Activated T-helper 2 cell treated with anti-CD3 and anti-CD28 coated beads, Interferon-gamma antibody, Interleukin-2, Interleukin-4, amounts not matched to agents 10 μg/mL and 5 μg/mL and 100 μg/mL, durations not matched to agents 14 hours and 24 hours and 36 hours (primary cell): Measurements from ENCODE around the gene KCTD2. TPM values are rescaled to one million over a fixed set of nuclear protein-coding genes. Genes with fewer than 3 reads are reported as not detected.
"Not testable (repeated sequence)": the region's sequence is repeated elsewhere in the genome, so short reads cannot be mapped to it uniquely, and the experiment has no call there.

ENCODE experiments used
- DNase-seq: peaks from one replicate; pipeline ENCODE4 v3.0.0; 2021; ENCODE audit warnings: low spot score
- H3K27ac Mint-ChIP-seq: one replicate; pipeline ENCODE4 v1.8.0; 2021; ENCODE audit warnings: mixed read lengths
- H3K27me3 Mint-ChIP-seq: one replicate; pipeline ENCODE4 v1.8.0; 2021; ENCODE audit warnings: low read depth, mixed read lengths
- H3K36me3 Mint-ChIP-seq: one replicate; pipeline ENCODE4 v1.8.0; 2021; ENCODE audit warnings: low read depth, mixed read lengths
- H3K4me1 Mint-ChIP-seq: one replicate; pipeline ENCODE4 v1.8.0; 2021; ENCODE audit warnings: low read depth, mixed read lengths
- H3K4me3 Mint-ChIP-seq: one replicate; pipeline ENCODE4 v1.8.0; 2021; ENCODE audit warnings: low read depth, mild to moderate bottlenecking, moderate library complexity, mixed read lengths
- H3K9me3 Mint-ChIP-seq: one replicate; pipeline ENCODE4 v1.8.0; 2021; ENCODE audit warnings: mixed read lengths
- intact Hi-C: fragments of 100-400 bp; cut with micrococcal nuclease; formaldehyde crosslinking; loops from one replicate; pipeline ENCODE4 v1.15.1; 2023
- total RNA-seq: library from RNA; stranded (reverse); gene quantifications from 2 replicates; pipeline ENCODE4 v1.2.3, GENCODE V29; 2022

Gene KCTD2
- total RNA-seq, 1 donor from 2014 or later, result 18.0 TPM

DNA sequence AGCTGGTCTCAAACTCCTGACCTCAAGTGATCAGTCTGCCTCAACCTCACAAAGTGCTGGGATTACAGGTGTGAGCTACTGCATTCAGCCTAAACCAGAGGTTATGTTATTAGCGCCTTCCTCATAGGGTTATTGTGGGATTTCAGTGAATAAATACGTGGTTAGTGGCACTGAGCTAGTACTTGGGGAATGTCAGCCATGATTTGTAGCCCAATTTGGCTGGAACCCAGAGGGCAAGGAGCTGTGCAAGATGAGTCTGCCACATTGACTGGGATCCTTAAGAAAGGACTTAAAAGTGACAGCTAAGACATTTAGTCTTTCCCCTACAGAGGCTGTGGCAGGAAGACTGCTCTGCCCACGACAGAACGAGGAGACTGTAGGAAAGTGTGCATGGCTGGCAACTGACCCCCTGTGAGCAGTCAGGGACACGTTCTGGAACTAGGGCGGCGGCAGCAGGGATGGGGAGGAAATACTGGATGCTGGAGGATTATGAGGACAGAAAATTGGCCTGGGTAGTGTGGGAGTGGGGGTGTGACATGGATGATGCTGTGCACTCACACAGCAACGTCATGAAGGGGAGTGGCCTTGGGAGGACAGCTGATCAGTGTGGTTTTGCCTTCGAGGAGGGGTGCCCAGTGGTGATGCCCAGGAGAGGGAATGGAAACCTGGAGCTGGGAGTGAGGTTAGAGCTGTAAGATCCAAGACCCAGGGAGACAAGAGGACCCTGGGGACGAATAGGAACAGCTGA is 14.9 kb upstream of the KCTD2 start:
- H3K36me3 Mint-ChIP-seq, result peaks cover 6% of the 10 kb centered on the region

DNA sequence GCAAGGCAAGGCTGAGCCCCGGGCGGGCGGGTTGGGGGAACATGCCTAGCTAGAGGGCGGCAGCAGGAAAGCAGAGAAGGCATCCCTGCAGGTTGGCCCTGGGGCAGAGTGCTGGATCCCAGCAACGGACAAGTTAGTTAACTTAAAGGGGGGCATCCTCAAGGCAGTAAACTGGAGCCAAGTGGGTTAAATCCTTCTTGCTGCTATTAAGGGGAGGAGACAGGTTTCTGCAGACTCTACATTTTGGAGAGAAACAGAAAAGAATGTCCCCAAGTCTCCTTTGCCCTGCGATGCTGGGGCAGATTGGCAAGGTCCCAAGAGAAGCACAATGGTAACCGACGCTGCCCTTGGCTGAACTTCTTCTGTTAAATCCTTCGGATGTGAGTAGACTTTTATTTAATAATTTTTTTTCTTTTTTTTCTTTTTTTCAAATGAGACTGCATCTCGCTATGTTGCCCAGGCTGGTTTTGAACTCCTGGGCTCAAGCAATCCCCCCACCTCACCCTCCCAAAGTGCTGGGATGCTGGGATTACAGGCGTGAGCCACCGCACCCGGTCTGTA is 14.2 kb upstream of the KCTD2 start:
- H3K27me3 Mint-ChIP-seq, result peaks cover under 1% of the 10 kb centered on the region
- H3K36me3 Mint-ChIP-seq, result peaks cover 6% of the 10 kb centered on the region
- peaks cover 32% of the 10 kb centered on the region for H3K4me1 Mint-ChIP-seq
- no peaks in the 10 kb centered on the region for H3K9me3 Mint-ChIP-seq
- no peak for DNase-seq
- peak overlapping the region; percentile 93 for H3K4me3 Mint-ChIP-seq
- intact Hi-C loops, result loop anchor here (2.0 to 5.0 kb wide), 3 partner anchors 20 to 70 kb away; partner anchors contain the start of gene MRPL58
- H3K27ac Mint-ChIP-seq, result no peak overlapping the region

More for the DNA sequence above, 14.9 kb upstream of the KCTD2 start:
- Mint-ChIP-seq H3K9me3 (no peaks in the 10 kb centered on the region), H3K27ac (peak overlapping the region; percentile 4), H3K4me1 (peaks cover 32% of the 10 kb centered on the region), H3K27me3 (peaks cover 5% of the 10 kb centered on the region), H3K4me3 (peak overlapping the region; percentile 93)
- intact Hi-C loops, result loop anchor here (2.0 to 5.0 kb wide), 3 partner anchors 19 to 70 kb away; partner anchors contain the start of gene MRPL58
- DNase-seq, result peak; percentile 47

DNA sequence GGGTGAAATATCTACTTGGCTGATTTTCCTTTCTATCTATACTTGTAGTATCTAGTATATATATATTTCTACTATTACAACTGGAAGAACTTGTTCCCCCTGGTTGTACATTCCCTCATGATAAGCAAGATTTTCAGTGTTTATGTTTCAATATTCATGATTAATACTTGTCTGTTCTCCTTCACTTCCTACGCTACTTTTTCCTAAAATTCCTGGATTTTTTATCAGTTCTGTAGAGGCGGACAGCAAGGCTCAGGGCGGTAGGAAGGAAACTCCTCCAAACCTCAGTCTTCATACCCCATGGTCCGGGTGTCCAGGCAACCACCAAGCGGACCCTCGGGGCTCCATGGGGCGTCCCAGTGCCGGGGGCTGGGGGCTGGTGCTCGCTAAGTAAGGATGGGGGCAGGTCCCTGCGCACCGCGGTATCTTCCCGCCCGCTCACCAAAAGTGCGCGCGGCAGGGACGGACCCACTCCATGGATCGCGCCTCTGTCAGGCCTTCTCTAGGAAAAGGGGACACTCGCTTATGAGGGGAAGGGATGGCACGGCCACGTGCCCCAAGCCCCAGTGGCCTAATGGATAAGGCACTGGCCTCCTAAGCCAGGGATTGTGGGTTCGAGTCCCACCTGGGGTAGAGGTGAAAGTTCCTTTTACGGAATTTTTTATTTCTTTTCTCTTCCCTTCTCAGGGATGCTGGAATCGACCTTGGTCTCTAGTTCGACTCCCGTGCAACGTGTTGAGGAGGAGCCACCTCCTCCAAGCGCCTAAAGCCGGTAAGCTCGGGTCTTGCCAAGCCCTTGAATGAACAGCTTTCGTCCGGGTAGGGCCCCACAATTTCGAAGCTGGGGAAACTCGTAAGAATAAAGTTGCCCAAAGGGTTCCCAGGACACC is 13.4 kb upstream of the KCTD2 start:
- Mint-ChIP-seq H3K27me3 (no peaks in the 10 kb centered on the region), H3K9me3 (no peaks in the 10 kb centered on the region), H3K27ac (peak overlapping the region; percentile 95), H3K36me3 (peaks cover 10% of the 10 kb centered on the region), H3K4me1 (peaks cover 32% of the 10 kb centered on the region), H3K4me3 (peak overlapping the region; percentile 93)
- intact Hi-C loops, result loop anchor here (2.0 to 5.0 kb wide), 3 partner anchors 21 to 71 kb away; partner anchors contain the start of gene MRPL58
- peak; percentile 78 for DNase-seq

DNA sequence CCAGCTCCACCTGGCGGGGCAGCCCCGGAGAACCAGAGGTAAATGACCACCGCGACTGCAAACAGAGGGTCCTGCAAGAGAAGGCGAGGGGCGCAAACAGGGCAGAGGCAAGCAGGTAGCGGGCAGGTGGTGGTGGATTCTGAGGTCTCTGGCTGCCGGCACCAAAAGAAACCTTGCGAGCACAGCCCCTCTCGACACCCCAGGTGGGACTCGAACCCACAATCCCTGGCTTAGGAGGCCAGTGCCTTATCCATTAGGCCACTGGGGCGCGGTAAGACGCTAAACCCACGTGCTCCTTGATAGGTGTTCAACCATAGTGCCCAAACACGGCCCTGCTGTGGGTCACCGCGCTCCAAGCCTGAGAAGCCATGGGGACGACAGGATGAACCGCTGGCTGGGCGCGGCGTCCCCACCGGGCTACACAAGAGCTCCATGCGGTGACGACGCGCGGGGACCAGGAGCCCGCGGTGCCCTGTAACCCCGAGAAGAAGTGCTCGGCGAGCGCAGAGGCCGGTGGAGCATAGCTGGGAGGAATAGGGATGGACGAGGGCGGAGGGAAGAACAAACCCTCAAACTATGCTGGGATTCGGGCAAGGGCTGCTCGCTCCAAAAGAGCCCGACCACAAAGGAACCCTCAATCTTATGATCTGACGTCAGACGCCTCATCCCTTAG is 12.7 kb upstream of the KCTD2 start:
- intact Hi-C loops, result loop anchor here (5.0 kb wide), 2 partner anchors 52 to 72 kb away; no protein-coding TSS in a partner anchor

DNA sequence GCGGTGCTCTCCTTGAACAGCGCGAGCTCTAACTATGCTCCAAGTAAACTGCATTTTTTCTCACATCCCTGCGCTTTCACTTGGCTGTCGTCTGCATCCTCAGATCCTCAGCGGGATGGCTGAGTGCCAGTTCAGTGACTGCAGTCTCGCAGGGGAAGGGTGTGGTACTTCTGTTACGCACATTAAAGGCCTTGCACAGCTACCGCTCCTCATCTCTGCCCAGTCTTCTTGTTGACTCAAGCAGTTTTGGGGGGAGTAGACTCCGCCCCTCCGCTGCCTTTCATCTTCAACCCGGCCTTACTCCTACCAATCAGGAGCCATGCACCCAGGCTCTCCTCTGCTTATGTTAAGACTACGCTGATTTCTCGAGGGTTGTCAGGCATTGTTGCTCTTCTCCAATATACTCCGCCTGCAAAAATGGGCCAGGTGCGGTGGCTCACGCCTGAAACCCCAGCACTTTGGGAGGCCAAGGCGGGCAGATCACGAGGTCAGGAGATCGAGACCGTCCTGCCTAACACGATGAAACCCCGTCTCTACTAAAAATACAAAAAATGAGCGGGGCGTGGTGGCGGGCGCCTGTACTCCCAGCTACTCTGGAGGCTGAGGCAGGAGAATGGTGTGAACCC is 10.3 kb upstream of the KCTD2 start:
- no peaks in the 10 kb centered on the region for H3K9me3 Mint-ChIP-seq
- DNase-seq, result peak; percentile 76
- H3K27me3 Mint-ChIP-seq, result no peaks in the 10 kb centered on the region
- H3K4me1 Mint-ChIP-seq, result peaks cover 28% of the 10 kb centered on the region
- intact Hi-C loops, result no loop called here
- H3K4me3 Mint-ChIP-seq, result peak overlapping the region; percentile 68
- H3K36me3 Mint-ChIP-seq, result peaks cover 37% of the 10 kb centered on the region
- peak overlapping the region; percentile 82 for H3K27ac Mint-ChIP-seq

More for the DNA sequence above, 12.7 kb upstream of the KCTD2 start:
- Mint-ChIP-seq H3K27me3 (no peaks in the 10 kb centered on the region), H3K4me3 (peak overlapping the region; percentile 93), H3K27ac (peak overlapping the region; percentile 95), H3K36me3 (peaks cover 16% of the 10 kb centered on the region), H3K9me3 (no peaks in the 10 kb centered on the region), H3K4me1 (peaks cover 32% of the 10 kb centered on the region)
- peak; percentile 83 for DNase-seq

DNA sequence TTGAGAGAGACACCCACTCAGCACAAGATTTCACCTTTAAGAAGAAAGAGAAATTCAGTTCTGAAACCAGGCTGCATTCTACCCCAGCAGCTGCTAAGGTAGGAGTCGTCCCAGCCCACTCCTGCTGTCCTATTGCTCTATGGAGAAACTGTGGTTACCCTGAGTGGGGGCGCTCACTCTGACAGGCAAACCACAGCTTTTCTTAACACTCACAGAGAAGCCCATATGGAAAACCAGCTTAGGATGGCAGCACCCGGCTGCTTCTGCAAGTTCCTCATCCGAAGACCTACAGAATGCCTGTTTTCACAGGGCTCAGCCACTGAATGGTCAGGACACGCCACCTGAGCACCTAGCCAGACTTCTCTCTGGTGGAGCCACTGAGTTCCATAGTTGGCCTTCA is 7.8 kb upstream of the KCTD2 start:
- no peak for DNase-seq
- H3K4me3 Mint-ChIP-seq, result no peak overlapping the region
- no peak overlapping the region for H3K27ac Mint-ChIP-seq
- peaks cover 43% of the 10 kb centered on the region for H3K36me3 Mint-ChIP-seq
- intact Hi-C loops, result no loop called here
- H3K4me1 Mint-ChIP-seq, result peaks cover 13% of the 10 kb centered on the region
- no peaks in the 10 kb centered on the region for H3K27me3 Mint-ChIP-seq
- H3K9me3 Mint-ChIP-seq, result no peaks in the 10 kb centered on the region

DNA sequence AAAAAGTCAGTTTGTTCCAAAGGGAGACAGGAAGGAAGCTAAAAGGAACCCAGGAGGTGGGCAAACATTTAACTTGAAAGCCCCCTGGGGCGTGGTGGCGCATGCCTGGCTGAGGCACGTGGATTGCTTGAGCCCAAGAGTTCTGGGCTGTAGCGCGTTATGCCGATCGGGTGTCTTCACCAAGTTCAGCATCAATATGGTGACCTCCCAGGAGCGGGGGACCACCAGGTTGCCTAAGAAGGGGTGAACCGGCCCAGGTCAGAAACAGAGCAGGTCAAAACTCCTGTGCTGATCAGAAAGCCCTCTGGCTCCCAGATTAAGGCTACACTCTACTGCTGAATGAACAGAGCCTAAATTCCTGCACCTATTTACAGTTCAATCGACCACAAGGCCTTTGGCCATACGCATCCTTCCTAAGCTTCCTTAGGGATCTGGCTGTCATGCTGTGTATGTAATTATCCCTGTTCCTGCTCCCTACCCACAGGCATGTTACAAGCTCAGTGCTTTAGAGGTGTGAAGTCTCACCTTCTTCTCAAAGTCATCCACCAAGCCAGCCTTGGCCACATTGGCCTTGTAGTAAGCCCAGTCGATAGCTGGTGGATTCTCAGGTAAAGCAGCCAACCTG is 5.3 kb upstream of the KCTD2 start:
- Mint-ChIP-seq H3K4me1 (peaks cover 18% of the 10 kb centered on the region), H3K9me3 (no peaks in the 10 kb centered on the region), H3K27ac (no peak overlapping the region), H3K36me3 (peaks cover 40% of the 10 kb centered on the region), H3K4me3 (no peak overlapping the region), H3K27me3 (no peaks in the 10 kb centered on the region)
- intact Hi-C loops, result no loop called here
- no peak for DNase-seq

DNA sequence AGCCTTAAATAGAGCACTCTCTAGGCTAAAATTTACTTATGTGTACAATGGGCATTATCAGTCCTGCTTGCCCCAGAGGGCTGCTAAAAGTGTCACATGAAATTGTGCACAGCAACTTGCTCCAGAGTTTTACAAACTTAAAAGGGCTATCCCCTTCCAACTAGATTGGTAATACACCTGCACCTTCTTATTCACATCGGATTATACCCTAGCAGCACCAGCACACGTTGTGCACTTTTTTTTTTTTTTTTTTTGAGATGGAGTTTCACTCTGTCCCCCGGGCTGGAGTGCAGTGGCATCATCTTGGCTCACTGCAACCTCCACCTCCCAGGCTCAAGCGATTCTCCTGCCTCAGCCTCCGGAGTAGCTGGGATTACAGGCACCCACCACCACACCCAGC is 3.2 kb upstream of the KCTD2 start:
- H3K27me3 Mint-ChIP-seq, H3K27ac Mint-ChIP-seq, H3K9me3 Mint-ChIP-seq, DNase-seq, intact Hi-C loops, H3K4me3 Mint-ChIP-seq: not testable (repeated sequence)
- Mint-ChIP-seq H3K36me3 (peaks cover 31% of the 10 kb centered on the region), H3K4me1 (peaks cover 27% of the 10 kb centered on the region)

DNA sequence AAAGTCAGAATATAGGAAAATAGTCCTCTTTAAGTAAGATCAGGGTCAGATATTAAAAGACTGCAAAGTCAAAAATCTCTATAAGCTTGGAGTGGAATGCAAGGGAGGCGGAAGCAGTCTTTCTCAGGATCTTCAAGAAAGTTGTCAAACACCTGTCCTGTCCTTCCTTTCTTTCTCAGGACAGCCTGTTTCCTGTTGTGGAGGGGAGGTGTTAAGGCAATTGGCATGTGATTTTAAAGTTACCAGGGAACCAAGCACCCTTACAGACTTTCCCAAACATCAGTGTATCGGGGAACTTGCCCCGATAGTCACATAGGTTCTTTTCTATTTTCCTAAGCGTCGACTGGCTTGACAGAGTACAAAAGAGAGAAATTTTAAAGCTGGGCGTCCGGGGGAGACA is 2.3 kb upstream of the KCTD2 start:
- no peaks in the 10 kb centered on the region for H3K9me3 Mint-ChIP-seq
- intact Hi-C loops, result loop anchor here (5.0 kb wide), 1 partner anchor 158 kb away; no protein-coding TSS in a partner anchor
- H3K27ac Mint-ChIP-seq, result no peak overlapping the region
- H3K36me3 Mint-ChIP-seq, result peaks cover 30% of the 10 kb centered on the region
- DNase-seq, result no peak
- H3K27me3 Mint-ChIP-seq, result no peaks in the 10 kb centered on the region
- H3K4me1 Mint-ChIP-seq, result peaks cover 34% of the 10 kb centered on the region
- H3K4me3 Mint-ChIP-seq, result peak overlapping the region; percentile 37

DNA sequence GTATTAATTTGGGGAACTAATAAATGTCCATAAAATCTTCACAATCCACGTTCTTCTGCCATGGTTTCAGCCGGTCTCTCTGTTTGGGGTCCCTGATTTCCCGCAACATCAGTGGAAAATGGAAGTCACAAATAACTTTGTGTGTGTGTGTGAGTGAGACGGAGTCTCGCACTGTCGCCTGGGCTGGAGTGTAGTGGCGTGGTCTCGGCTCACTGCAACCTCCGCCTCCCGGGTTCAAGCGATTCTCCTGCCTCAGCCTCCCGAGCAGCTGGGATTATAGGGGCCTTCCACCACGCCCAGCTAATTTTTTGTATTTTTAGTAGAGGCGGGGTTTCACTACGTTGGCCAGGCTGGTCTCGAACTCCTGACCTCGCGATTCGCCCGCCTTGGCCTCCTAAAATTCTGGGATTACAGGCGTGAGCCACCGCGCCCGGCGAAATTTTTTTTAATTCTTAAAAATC is 1.0 kb upstream of the KCTD2 start:
- not testable (repeated sequence) for DNase-seq, H3K27me3 Mint-ChIP-seq, H3K9me3 Mint-ChIP-seq
- H3K4me1 Mint-ChIP-seq, result peaks cover 35% of the 10 kb centered on the region
- H3K36me3 Mint-ChIP-seq, result peaks cover 21% of the 10 kb centered on the region
- intact Hi-C loops, result loop anchor here (5.0 kb wide), 1 partner anchor 156 kb away; no protein-coding TSS in a partner anchor
- H3K4me3 Mint-ChIP-seq, result peak overlapping the region; percentile 98
- H3K27ac Mint-ChIP-seq, result peak overlapping the region; percentile 86

DNA sequence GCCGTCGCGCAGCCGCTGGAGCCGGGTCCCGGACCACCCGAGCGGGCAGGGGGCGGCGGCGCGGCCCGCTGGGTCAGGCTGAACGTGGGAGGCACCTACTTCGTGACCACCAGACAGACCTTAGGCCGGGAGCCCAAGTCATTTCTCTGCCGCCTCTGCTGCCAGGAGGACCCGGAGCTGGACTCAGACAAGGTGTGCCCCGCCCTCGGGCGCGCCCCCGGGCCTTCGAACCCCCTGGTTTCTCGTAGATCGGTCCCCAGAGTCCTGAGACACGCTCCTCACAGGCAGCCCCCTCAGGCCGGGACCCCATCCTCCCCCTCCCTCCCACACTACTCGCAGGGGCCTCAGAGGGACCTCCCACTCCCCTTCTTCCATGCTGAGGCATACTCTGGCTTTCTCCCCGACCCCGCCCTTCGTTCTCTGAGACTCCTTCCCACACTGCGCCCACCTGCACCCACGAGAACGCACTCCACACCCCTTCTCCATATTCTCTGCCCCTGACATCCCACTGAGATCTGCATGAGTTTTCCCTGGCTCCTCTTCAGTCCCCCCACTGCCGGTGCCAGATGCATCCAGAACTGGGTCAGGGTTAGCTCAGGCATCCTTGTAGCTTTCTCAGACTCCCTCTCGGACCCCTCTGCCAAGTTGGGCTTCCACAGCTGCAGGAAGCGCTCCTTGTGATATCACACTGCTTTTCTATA is 523 bp downstream of the KCTD2 start:
- Mint-ChIP-seq H3K36me3 (peaks cover 22% of the 10 kb centered on the region), H3K27me3 (no peaks in the 10 kb centered on the region), H3K9me3 (no peaks in the 10 kb centered on the region), H3K4me3 (peak overlapping the region; percentile 95), H3K4me1 (peaks cover 34% of the 10 kb centered on the region), H3K27ac (peak overlapping the region; percentile 85)
- peak; percentile 30 for DNase-seq
- intact Hi-C loops, result loop anchor here (1.0 to 5.0 kb wide), 2 partner anchors 12 to 155 kb away; no protein-coding TSS in a partner anchor
